ENCODE data around the gene PHLDA3.

PHLDA3 gene

DNA sequence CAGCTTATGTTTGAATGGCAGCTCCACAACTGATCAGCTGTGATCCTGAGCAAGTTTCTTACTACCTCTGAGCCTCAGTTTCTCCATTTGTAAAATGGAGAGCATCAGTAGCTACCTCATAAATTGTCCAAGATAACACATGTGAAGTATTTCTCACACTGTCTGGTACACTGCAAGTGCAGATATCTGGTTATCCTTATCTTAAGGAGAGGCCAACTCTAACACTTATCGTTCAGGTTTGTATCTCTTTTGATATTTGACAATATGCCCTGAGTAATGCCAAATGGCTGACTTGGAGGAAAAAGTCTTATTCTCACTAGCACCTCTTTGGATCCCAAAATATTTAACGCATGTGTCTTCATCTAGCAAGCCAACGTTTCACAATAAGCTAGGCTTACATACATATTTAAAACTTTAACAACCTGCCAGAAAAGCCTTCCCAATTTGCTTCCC lies 35.2 kb upstream of the PHLDA3 start:
- in situ Hi-C loops (cut with MboI; ENCODE audit: low pct_unique_long_range_greater_than_20kb, low sequenced_read_pairs, unreplicated experiment): no loop called here
- TF ChIP-seq, protein P1, sequence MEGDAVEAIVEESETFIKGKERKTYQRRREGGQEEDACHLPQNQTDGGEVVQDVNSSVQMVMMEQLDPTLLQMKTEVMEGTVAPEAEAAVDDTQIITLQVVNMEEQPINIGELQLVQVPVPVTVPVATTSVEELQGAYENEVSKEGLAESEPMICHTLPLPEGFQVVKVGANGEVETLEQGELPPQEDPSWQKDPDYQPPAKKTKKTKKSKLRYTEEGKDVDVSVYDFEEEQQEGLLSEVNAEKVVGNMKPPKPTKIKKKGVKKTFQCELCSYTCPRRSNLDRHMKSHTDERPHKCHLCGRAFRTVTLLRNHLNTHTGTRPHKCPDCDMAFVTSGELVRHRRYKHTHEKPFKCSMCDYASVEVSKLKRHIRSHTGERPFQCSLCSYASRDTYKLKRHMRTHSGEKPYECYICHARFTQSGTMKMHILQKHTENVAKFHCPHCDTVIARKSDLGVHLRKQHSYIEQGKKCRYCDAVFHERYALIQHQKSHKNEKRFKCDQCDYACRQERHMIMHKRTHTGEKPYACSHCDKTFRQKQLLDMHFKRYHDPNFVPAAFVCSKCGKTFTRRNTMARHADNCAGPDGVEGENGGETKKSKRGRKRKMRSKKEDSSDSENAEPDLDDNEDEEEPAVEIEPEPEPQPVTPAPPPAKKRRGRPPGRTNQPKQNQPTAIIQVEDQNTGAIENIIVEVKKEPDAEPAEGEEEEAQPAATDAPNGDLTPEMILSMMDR (IDR thresholded peaks at IDR 0.05; ENCODE audit: extremely low read depth, insufficient read depth, missing control alignments): no peak
- DNase-seq (ENCODE audit: low spot score): no peak

DNA sequence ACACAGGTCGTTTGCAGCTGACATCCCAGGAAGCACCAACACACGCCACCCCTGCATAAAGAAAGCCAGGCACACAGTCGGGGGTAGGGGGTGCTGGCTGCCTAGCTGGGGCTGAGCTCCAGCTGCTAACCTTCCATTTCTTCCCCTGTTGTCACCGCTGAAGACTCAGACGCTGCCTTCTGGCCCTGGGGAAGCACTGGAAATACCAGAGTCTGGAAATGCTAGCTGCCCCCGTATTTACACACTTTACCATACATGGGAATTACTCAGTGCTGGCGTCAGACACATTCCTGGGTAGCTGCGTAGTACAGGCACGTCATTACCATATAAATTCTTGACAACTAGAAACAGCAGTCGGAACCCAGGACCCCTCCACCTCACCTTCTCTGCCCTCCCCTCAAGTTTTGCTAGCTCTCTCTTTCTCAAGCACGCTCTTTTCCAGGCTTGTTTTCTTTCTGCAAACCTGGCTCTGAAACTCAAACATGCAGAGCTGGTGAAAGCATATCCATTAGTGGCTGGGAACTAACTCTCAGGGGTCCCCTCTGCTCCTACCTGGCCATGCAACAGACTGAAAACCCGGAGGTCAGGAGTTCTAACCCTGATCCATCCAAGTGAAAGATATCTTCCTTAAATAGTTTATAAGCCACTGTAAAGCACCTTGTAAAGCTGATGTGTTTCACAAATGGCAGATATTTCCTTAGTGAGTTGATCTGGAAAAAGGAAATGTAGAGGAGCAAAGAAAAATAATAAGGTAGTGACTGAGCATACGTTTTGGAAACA lies 34.6 kb upstream of the PHLDA3 start:
- TF ChIP-seq, protein P1 (IDR thresholded peaks at IDR 0.05; ENCODE audit: extremely low read depth, insufficient read depth, missing control alignments): no peak
- in situ Hi-C loops (cut with MboI; ENCODE audit: low pct_unique_long_range_greater_than_20kb, low sequenced_read_pairs, unreplicated experiment): no loop called here

DNA sequence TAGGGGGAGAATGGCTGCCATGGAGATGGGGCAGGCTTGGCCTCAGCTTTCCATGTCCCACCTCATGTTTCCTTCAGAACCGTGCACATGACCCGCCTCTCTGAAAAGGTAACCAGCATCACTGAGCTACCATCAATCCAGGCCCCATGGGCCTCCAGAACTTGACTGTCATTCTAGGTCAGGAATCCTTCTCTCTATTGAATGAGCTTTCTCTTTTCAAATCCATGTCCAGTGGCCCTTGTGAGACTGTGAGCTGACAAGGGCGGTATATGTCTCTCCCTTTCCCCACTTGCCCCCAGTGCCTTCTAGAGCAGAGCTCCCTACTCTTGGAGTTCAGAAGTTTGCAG lies 33.5 kb upstream of the PHLDA3 start:
- in situ Hi-C loops (cut with MboI; ENCODE audit: low pct_unique_long_range_greater_than_20kb, low sequenced_read_pairs, unreplicated experiment): no loop called here
- TF ChIP-seq, protein P1 (IDR thresholded peaks at IDR 0.05; ENCODE audit: extremely low read depth, insufficient read depth, missing control alignments): no peak
- no peak for DNase-seq (ENCODE audit: low spot score)

More for the DNA sequence above, 34.6 kb upstream of the PHLDA3 start:
- no peak for DNase-seq (ENCODE audit: low spot score)

DNA sequence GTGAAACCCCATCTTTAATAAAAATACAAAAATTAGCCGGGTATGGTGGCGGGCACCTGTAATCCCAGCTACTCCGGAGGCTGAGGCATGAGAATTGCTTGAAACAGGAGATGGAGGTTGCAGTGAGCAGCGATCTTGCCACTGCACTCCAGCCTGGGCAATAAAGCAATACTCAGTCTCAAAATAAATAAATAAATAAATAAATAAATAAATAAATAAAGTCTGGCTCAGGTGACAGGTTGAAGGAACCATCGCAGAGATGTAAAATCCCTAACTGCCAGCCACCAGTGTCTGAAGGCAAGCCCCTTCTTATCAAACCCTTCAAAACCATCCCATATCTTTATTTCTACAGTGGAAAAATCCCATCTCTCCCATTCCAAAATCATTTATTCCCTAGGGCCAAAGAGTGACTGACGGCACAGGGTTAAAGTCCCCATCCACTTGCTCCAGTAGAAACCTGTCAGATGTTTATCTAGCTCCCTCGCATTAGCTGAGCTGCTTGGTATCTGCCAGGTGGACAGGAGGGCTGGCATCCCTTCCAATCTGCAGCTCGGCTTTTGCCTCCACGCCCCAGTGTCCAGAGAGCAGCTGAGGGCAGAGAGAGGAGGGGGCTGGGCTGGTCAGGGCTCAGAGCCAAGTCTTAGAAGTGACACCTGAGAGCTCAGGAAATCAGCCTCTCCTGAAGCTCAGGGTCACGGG lies 33.0 kb upstream of the PHLDA3 start:
- no peak for DNase-seq (ENCODE audit: low spot score)
- TF ChIP-seq, protein P1 (IDR thresholded peaks at IDR 0.05; ENCODE audit: extremely low read depth, insufficient read depth, missing control alignments): no peak
- in situ Hi-C loops (cut with MboI; ENCODE audit: low pct_unique_long_range_greater_than_20kb, low sequenced_read_pairs, unreplicated experiment): no loop called here

DNA sequence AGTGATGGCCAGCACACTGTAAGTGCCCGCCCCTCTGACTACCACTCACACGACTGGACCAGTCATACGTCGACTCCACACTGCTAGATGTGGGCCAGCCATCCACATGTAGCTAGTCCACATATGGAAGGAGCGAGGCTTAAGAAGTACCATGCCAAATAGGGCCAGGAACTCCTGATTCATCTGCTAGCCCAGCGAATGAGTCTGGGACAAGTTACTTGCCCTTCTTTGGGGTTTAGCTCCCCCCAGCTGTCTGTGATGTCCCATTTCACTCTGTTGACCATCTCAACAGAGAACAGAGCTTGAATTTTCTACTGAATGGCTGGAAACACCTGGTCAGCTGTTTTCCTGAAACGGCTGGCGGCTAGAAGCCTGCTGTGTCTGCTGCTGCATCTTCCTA lies 32.2 kb upstream of the PHLDA3 start:
- no peak for DNase-seq (ENCODE audit: low spot score)
- TF ChIP-seq, protein P1 (IDR thresholded peaks at IDR 0.05; ENCODE audit: extremely low read depth, insufficient read depth, missing control alignments): no peak
- in situ Hi-C loops (cut with MboI; ENCODE audit: low pct_unique_long_range_greater_than_20kb, low sequenced_read_pairs, unreplicated experiment): no loop called here

DNA sequence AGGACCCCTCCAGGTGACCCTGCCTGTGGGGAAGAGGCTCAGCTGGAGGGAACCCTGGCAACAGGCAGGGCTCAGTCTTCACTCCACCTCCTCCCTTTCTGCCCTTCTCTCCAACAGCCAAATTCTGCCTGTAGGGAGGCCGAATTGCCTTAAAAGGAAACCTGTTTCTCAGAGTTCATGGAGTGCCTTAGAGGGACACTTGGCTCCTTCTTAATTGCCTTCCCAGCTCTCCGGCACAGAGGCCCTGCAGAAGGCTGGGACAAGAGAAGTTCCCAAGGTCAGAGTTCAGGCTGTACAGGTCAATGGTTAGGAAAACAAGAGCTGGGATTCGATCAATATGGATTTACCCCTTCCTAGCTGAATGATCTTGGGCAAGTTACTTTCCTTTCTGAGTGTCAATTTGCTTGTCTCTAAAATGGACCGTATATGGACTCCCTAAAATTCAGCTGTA lies 31.7 kb upstream of the PHLDA3 start:
- TF ChIP-seq, protein P1 (IDR thresholded peaks at IDR 0.05; ENCODE audit: extremely low read depth, insufficient read depth, missing control alignments): no peak
- DNase-seq (ENCODE audit: low spot score): no peak
- in situ Hi-C loops (cut with MboI; ENCODE audit: low pct_unique_long_range_greater_than_20kb, low sequenced_read_pairs, unreplicated experiment): no loop called here

Measured in GM13977 (cell line).